Measurements from ENCODE around the gene MGAT4C. TPM values are rescaled to one million over a fixed set of nuclear protein-coding genes. Genes with fewer than 3 reads are reported as not detected.

The MGAT4C gene
- total RNA-seq, 1 experiment from 2014 or later = not detected

DNA sequence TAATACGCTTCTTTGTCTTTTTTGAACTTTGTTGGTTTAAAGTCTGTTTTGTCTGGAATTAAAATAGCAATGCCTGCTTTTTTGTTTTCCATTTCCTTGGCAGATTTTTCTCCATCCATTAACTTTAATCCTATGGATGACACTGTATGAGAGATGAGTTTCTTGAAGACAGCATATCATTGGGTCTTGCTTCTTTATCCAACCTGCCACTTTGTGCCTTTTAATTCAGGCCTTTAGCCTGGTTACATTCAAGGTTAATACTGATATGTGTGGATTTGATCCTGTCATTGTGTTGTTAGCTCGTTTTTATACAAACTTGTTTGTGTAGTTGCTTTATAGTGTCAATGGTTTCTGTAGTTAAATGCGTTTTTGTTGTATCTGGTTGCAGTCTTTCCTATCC, 214.1 kb downstream of the MGAT4C start:
- no TSS peak for BruUV-seq (replicated peaks)
- intact Hi-C loops (cut with micrococcal nuclease; ENCODE audit: unreplicated experiment) = no loop called here
- CTCF ChIA-PET = no interaction called here

DNA sequence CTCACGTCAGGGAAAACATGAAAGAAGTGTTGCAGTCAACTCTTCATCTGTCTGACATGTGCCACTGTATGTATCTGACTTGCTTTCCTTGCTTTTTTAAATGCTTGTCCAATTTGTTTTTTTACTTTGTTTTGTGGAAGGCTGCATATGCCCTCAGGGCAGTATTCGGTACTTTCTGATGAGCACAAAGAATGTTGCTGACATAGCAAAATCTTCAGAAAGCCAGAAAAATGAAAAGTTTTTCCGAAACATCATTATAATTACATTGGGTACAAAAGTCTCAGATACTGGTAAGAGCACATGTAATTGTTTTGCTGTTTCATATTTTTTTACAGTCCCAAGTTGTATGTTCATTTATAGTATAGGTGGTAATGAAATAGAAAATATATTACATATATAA, 237.8 kb downstream of the MGAT4C start:
- Histone ChIP-seq H3K9me2 (ENCODE audit: insufficient read depth) (no peaks in the 10 kb centered on the region), H3K79me2 (ENCODE audit: low read depth) (no peaks in the 10 kb centered on the region), H3F3A (ENCODE audit: insufficient read depth, low read depth) (no peaks in the 10 kb centered on the region), H3K4me1 (replicated peaks; ENCODE audit: insufficient read depth) (no peaks in the 10 kb centered on the region), H3K27me3 (ENCODE audit: insufficient read depth, low read depth) (no peaks in the 10 kb centered on the region), H2AFZ (no peak overlapping the region), H3K36me3 (ENCODE audit: low read depth) (no peaks in the 10 kb centered on the region), H3K4me3 (no peak overlapping the region), H3K27ac (no peak overlapping the region), H3K9me3 (ENCODE audit: insufficient read depth, low read depth) (no peaks in the 10 kb centered on the region), H3K4me2 (no peak overlapping the region), H4K20me1 (ENCODE audit: insufficient read depth) (no peaks in the 10 kb centered on the region)
- intact Hi-C loops (cut with micrococcal nuclease; ENCODE audit: unreplicated experiment) = no loop called here
- POLR2A ChIA-PET (ENCODE audit: unreplicated experiment) = interaction anchor here (0.9 kb wide), 1 partner anchor 9 kb away, joined by 3 read pairs; no protein-coding TSS in a partner anchor
- no peak for DNase-seq
- BruUV-seq (replicated peaks) = no TSS peak
- CTCF ChIA-PET = no interaction called here
- TF ChIP-seq EZH2 (IDR thresholded peaks at IDR 0.05; ENCODE audit: low read depth) = no peak
- TF ChIP-seq, protein P1, sequence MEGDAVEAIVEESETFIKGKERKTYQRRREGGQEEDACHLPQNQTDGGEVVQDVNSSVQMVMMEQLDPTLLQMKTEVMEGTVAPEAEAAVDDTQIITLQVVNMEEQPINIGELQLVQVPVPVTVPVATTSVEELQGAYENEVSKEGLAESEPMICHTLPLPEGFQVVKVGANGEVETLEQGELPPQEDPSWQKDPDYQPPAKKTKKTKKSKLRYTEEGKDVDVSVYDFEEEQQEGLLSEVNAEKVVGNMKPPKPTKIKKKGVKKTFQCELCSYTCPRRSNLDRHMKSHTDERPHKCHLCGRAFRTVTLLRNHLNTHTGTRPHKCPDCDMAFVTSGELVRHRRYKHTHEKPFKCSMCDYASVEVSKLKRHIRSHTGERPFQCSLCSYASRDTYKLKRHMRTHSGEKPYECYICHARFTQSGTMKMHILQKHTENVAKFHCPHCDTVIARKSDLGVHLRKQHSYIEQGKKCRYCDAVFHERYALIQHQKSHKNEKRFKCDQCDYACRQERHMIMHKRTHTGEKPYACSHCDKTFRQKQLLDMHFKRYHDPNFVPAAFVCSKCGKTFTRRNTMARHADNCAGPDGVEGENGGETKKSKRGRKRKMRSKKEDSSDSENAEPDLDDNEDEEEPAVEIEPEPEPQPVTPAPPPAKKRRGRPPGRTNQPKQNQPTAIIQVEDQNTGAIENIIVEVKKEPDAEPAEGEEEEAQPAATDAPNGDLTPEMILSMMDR (conservative IDR thresholded peaks at IDR 0.05) = no peak

More for the DNA sequence above, 214.1 kb downstream of the MGAT4C start:
- no peaks in the 10 kb centered on the region for H3K9me2 ChIP-seq (ENCODE audit: insufficient read depth)
- no peaks in the 10 kb centered on the region for H3K27me3 ChIP-seq (ENCODE audit: insufficient read depth, low read depth)
- TF ChIP-seq, protein P1 (conservative IDR thresholded peaks at IDR 0.05) = no peak
- TF ChIP-seq EZH2 (IDR thresholded peaks at IDR 0.05; ENCODE audit: low read depth) = no peak
- POLR2A ChIA-PET (ENCODE audit: unreplicated experiment) = no interaction called here
- H3K4me2 ChIP-seq = no peak overlapping the region
- no peak for DNase-seq
- H3K9me3 ChIP-seq (ENCODE audit: insufficient read depth, low read depth) = no peaks in the 10 kb centered on the region
- H3K4me3 ChIP-seq = no peak overlapping the region
- no peak overlapping the region for H2AFZ ChIP-seq
- H3K27ac ChIP-seq = no peak overlapping the region
- H3K79me2 ChIP-seq (ENCODE audit: low read depth) = no peaks in the 10 kb centered on the region
- H3K36me3 ChIP-seq (ENCODE audit: low read depth) = no peaks in the 10 kb centered on the region
- H3F3A ChIP-seq (ENCODE audit: insufficient read depth, low read depth) = no peaks in the 10 kb centered on the region
- no peaks in the 10 kb centered on the region for H4K20me1 ChIP-seq (ENCODE audit: insufficient read depth)
- no peaks in the 10 kb centered on the region for H3K4me1 ChIP-seq (replicated peaks; ENCODE audit: insufficient read depth)

DNA sequence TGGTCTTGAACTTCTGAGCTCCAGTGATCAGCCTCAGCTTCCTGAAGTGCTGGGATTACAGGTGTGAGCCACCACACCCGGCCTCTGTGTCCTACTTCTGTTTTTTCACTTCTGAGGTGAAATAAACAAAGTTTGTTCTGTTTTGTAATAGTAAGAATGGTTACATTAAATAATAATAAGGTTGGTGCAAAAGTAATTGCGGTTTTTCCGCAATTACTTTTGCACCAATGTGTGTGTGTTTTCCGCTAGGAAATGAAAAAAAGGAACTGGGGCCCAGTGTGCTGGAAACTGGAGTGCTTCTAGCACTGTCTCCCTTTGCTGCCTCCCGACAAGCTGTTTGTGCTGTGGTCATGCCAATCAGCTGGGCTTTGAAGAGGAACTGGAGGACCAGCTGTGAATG, 241.2 kb downstream of the MGAT4C start:
- BruUV-seq (replicated peaks) = no TSS peak
- Histone ChIP-seq H3K79me2 (ENCODE audit: low read depth) (no peaks in the 10 kb centered on the region), H3K4me3 (no peak overlapping the region), H4K20me1 (ENCODE audit: insufficient read depth) (no peaks in the 10 kb centered on the region), H3K27ac (no peak overlapping the region), H3K4me1 (replicated peaks; ENCODE audit: insufficient read depth) (no peaks in the 10 kb centered on the region), H3K9me2 (ENCODE audit: insufficient read depth) (peaks cover 3% of the 10 kb centered on the region; the same call in 1 of the 2 replicates), H3K36me3 (ENCODE audit: low read depth) (no peaks in the 10 kb centered on the region), H3F3A (ENCODE audit: insufficient read depth, low read depth) (no peaks in the 10 kb centered on the region), H2AFZ (no peak overlapping the region), H3K27me3 (ENCODE audit: insufficient read depth, low read depth) (no peaks in the 10 kb centered on the region), H3K4me2 (no peak overlapping the region), H3K9me3 (ENCODE audit: insufficient read depth, low read depth) (no peaks in the 10 kb centered on the region)
- no peak for DNase-seq
- TF ChIP-seq EZH2 (IDR thresholded peaks at IDR 0.05; ENCODE audit: low read depth) = no peak
- POLR2A ChIA-PET (ENCODE audit: unreplicated experiment) = no interaction called here
- CTCF ChIA-PET = no interaction called here
- intact Hi-C loops (cut with micrococcal nuclease; ENCODE audit: unreplicated experiment) = no loop called here

DNA sequence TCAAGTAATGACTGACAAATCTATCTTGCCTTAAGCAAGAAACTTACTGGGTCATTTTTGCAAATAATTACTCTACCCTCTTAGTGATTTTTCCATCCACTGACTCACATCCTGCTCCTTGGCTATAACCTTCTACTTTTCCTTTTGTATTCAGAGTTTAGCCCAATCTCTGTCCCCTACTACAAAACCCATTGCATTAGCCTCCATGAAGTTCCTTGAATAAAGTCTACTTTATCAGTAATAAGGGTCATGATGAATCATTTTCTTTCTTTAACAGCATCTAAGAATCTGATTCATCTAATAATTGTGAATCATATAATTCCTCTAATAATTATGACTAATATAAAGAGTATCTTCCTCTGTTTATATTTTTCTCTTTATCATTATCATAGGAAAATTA, 249.5 kb downstream of the MGAT4C start:
- no peak overlapping the region for H3K27ac ChIP-seq
- no peaks in the 10 kb centered on the region for H3K9me3 ChIP-seq (ENCODE audit: insufficient read depth, low read depth)
- TF ChIP-seq, protein P1 (conservative IDR thresholded peaks at IDR 0.05) = no peak
- TF ChIP-seq EZH2 (IDR thresholded peaks at IDR 0.05; ENCODE audit: low read depth) = no peak
- H3K79me2 ChIP-seq (ENCODE audit: low read depth) = no peaks in the 10 kb centered on the region
- CTCF ChIA-PET = no interaction called here
- peaks cover 3% of the 10 kb centered on the region; the same call in 1 of the 2 replicates for H3K9me2 ChIP-seq (ENCODE audit: insufficient read depth)
- no peak for DNase-seq
- no peaks in the 10 kb centered on the region for H3F3A ChIP-seq (ENCODE audit: insufficient read depth, low read depth)
- no peaks in the 10 kb centered on the region for H3K27me3 ChIP-seq (ENCODE audit: insufficient read depth, low read depth)
- no TSS peak for BruUV-seq (replicated peaks)
- H3K4me1 ChIP-seq (replicated peaks; ENCODE audit: insufficient read depth) = no peaks in the 10 kb centered on the region
- H3K36me3 ChIP-seq (ENCODE audit: low read depth) = no peaks in the 10 kb centered on the region
- intact Hi-C loops (cut with micrococcal nuclease; ENCODE audit: unreplicated experiment) = no loop called here
- no peaks in the 10 kb centered on the region for H4K20me1 ChIP-seq (ENCODE audit: insufficient read depth)
- H3K4me3 ChIP-seq = no peak overlapping the region
- no peak overlapping the region for H3K4me2 ChIP-seq
- no peak overlapping the region for H2AFZ ChIP-seq
- POLR2A ChIA-PET (ENCODE audit: unreplicated experiment) = no interaction called here

Measured in PC-9 (cell line).